MM.1S (cell line): Measurements from ENCODE around the gene ZNF362.

Experiments used
- EZH2 ChIP-seq: fragments of 300-600 bp; sonication (generic); optimal IDR thresholded peaks from 2 replicates; pipeline ENCODE3; 2017; ENCODE audit warnings: low read depth, mild to moderate bottlenecking, antibody characterized with exemption, low read length, mixed read lengths
- TF ChIP-seq, protein P1 (sequence below): fragments of 300-600 bp; sonication (generic); IDR thresholded peaks from 2 replicates; pipeline ENCODE4 v1.5.1; 2016; ENCODE audit warnings: antibody characterized with exemption, low read length, mixed read lengths

DNA sequence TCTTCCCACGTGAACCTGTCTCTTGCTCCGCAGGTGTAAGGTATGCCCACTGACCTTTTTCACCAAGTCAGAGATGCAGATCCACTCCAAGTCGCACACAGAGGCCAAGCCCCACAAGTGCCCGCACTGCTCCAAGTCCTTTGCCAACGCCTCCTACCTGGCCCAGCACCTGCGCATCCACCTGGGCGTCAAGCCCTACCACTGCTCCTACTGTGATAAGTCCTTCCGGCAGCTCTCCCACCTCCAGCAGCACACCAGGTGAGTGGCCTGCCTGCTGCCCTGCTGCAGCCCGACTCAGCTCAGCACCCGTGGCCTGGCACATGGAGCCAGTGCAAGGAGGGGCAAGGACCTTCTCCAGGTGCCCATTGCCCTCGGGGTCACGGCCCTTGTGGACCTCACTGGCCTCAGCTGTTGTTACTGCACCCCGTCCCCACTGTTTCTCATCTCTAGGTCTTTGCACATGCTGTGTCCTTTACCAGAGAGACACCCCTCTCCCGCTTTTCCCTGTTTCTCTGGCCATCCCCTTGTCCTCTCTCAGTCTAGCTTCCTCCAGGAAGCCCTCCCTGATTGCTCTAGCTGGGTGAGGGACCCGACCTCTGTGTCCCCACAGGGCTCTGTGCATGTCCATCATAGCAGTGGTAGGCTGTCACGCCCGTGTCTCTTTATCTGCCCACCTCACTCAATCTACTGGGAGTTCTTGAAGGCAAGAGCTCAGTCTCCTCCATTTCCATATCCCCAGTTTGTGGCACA lies 25.4 kb downstream of the ZNF362 start:
- no peak for TF ChIP-seq EZH2
- TF ChIP-seq, protein P1, sequence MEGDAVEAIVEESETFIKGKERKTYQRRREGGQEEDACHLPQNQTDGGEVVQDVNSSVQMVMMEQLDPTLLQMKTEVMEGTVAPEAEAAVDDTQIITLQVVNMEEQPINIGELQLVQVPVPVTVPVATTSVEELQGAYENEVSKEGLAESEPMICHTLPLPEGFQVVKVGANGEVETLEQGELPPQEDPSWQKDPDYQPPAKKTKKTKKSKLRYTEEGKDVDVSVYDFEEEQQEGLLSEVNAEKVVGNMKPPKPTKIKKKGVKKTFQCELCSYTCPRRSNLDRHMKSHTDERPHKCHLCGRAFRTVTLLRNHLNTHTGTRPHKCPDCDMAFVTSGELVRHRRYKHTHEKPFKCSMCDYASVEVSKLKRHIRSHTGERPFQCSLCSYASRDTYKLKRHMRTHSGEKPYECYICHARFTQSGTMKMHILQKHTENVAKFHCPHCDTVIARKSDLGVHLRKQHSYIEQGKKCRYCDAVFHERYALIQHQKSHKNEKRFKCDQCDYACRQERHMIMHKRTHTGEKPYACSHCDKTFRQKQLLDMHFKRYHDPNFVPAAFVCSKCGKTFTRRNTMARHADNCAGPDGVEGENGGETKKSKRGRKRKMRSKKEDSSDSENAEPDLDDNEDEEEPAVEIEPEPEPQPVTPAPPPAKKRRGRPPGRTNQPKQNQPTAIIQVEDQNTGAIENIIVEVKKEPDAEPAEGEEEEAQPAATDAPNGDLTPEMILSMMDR = no peak
